ENCODE results near the gene PPL.

The PPL gene

DNA sequence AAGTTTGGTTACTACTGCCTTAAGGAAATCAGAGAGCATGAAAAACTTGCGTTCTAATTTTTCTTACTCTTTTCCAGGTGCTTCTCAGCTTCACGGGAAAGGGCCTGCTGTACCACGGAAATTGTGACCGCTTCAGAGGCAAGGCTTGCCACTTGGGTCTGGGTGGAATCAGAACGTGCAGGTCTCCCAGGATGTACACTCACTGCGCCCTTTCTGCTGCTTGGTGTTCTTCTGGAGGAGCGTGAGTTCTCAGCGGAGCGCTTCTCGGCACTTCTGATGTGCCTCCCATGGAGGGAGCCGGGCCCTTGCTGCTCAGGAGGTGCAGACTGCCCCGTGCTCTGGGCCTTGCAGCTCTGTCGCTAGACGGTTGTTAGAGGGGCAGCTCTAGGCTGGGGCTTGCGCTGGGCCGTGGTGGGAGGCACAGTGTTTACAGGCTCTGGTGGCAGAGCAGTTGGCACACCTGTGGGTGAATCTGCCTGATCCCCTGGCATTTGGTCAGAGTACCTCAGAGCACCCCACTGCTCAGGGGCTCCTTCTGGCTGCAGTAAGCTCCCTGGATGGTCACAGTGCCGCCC, 56.9 kb downstream of the PPL start:
- Histone ChIP-seq H4K20me1 (ENCODE audit: insufficient read depth, low read length) (no peaks in the 10 kb centered on the region), H3K79me2 (ENCODE audit: insufficient read depth, low read length) (no peaks in the 10 kb centered on the region), H3K27ac (ENCODE audit: low read depth, low read length, poor library complexity, severe bottlenecking) (no peak overlapping the region), H3K9me2 (ENCODE audit: low read depth, low read length) (no peaks in the 10 kb centered on the region), H3K36me3 (ENCODE audit: insufficient read depth, low read length) (peaks cover 91% of the 10 kb centered on the region), H3K9ac (ENCODE audit: low read length) (no peak overlapping the region), H3F3A (ENCODE audit: insufficient read depth, low read length) (no peaks in the 10 kb centered on the region), H3K27me3 (ENCODE audit: insufficient read depth, low read length) (no peaks in the 10 kb centered on the region), H3K9me3 (ENCODE audit: low read length) (no peaks in the 10 kb centered on the region), H3K4me3 (ENCODE audit: low read depth, low read length, poor library complexity, severe bottlenecking) (no peak overlapping the region), H3K4me1 (ENCODE audit: insufficient read depth, low read length, severe bottlenecking) (no peaks in the 10 kb centered on the region), H2AFZ (ENCODE audit: low read length) (no peak overlapping the region), H3K4me2 (ENCODE audit: low read length) (no peak overlapping the region)
- no peak for TF ChIP-seq EZH2 (IDR thresholded peaks at IDR 0.05; ENCODE audit: borderline replicate concordance, low read length)
- TF ChIP-seq CTCF (IDR thresholded peaks at IDR 0.05; ENCODE audit: low read length): no peak

GRCh38 chr16:4879049-4879448, 57.9 kb downstream of the PPL start:
- Histone ChIP-seq H3K4me3 (ENCODE audit: low read depth, low read length, poor library complexity, severe bottlenecking) (no peak overlapping the region), H3K9ac (ENCODE audit: low read length) (no peak overlapping the region), H2AFZ (ENCODE audit: low read length) (no peak overlapping the region), H3F3A (ENCODE audit: insufficient read depth, low read length) (no peaks in the 10 kb centered on the region), H3K36me3 (ENCODE audit: insufficient read depth, low read length) (peaks cover 93% of the 10 kb centered on the region), H3K4me2 (ENCODE audit: low read length) (no peak overlapping the region), H3K9me2 (ENCODE audit: low read depth, low read length) (no peaks in the 10 kb centered on the region), H3K4me1 (ENCODE audit: insufficient read depth, low read length, severe bottlenecking) (no peaks in the 10 kb centered on the region), H3K79me2 (ENCODE audit: insufficient read depth, low read length) (no peaks in the 10 kb centered on the region), H3K9me3 (ENCODE audit: low read length) (no peaks in the 10 kb centered on the region), H3K27ac (ENCODE audit: low read depth, low read length, poor library complexity, severe bottlenecking) (no peak overlapping the region), H3K27me3 (ENCODE audit: insufficient read depth, low read length) (no peaks in the 10 kb centered on the region), H4K20me1 (ENCODE audit: insufficient read depth, low read length) (no peaks in the 10 kb centered on the region)
- TF ChIP-seq CTCF (IDR thresholded peaks at IDR 0.05; ENCODE audit: low read length) (no peak), EZH2 (IDR thresholded peaks at IDR 0.05; ENCODE audit: borderline replicate concordance, low read length) (no peak)

- Histone ChIP-seq H3F3A (ENCODE audit: insufficient read depth, low read length) (no peaks in the 10 kb centered on the region), H3K27ac (ENCODE audit: low read depth, low read length, poor library complexity, severe bottlenecking) (no peak overlapping the region), H3K4me3 (ENCODE audit: low read depth, low read length, poor library complexity, severe bottlenecking) (no peak overlapping the region), H3K4me1 (ENCODE audit: insufficient read depth, low read length, severe bottlenecking) (no peaks in the 10 kb centered on the region), H3K9me3 (ENCODE audit: low read length) (no peaks in the 10 kb centered on the region), H3K4me2 (ENCODE audit: low read length) (no peak overlapping the region), H3K9ac (ENCODE audit: low read length) (no peak overlapping the region), H4K20me1 (ENCODE audit: insufficient read depth, low read length) (no peaks in the 10 kb centered on the region), H2AFZ (ENCODE audit: low read length) (no peak overlapping the region), H3K36me3 (ENCODE audit: insufficient read depth, low read length) (peaks cover 92% of the 10 kb centered on the region), H3K79me2 (ENCODE audit: insufficient read depth, low read length) (no peaks in the 10 kb centered on the region), H3K9me2 (ENCODE audit: low read depth, low read length) (no peaks in the 10 kb centered on the region), H3K27me3 (ENCODE audit: insufficient read depth, low read length) (no peaks in the 10 kb centered on the region)
- TF ChIP-seq EZH2 (IDR thresholded peaks at IDR 0.05; ENCODE audit: borderline replicate concordance, low read length): no peak
- TF ChIP-seq CTCF (IDR thresholded peaks at IDR 0.05; ENCODE audit: low read length): no peak
Measured at GRCh38 chr16:4877380-4877685, 59.6 kb downstream of the PPL start.

Measured in OCI-LY1 (cell line).